A673 (cell line): ENCODE data around the gene NOL12.

ENCODE experiments used
- CTCF ChIP-seq: fragments of 300-800, 200-600 bp; sonication (generic); conservative IDR thresholded peaks from 2 replicates; pipeline ENCODE4 v1.5.1; 2017; ENCODE audit warnings: low read depth, mild to moderate bottlenecking, antibody characterized with exemption, low read length, moderate library complexity, mixed read lengths
- EZH2 ChIP-seq: fragments of 200-600 bp; sonication (generic); IDR thresholded peaks from 2 replicates; pipeline ENCODE4 v1.6.1; 2017; ENCODE audit warnings: borderline replicate concordance, low read depth, mild to moderate bottlenecking, mixed read lengths, antibody characterized with exemption, low read length; ENCODE audit not compliant: poor library complexity, severe bottlenecking

- no peak for TF ChIP-seq CTCF
- no peak for TF ChIP-seq EZH2
Observed at GRCh38 chr22:37705205-37705604, 19.1 kb downstream of the NOL12 start.
